Upper lobe of left lung (tissue), 6 donors: ENCODE results near the gene FMNL2. TPM values are rescaled to one million over a fixed set of nuclear protein-coding genes. Genes with fewer than 3 reads are reported as not detected.
A peak's percentile ranks its signal among the peaks of the same experiment; 100 is the strongest.

Source experiments
- ATAC-seq, 2 donors: fragments of 200-7000 bp; cut with Tn5 transposase; one replicate each; pipeline ENCODE4 v1.9.1; 2022; ENCODE audit warnings: mild to moderate bottlenecking in 2 of 2, moderate library complexity in 2 of 2; ENCODE audit not compliant: low FRiP score in 2 of 2
- DNase-seq, 2 donors: peaks; one replicate each; pipeline ENCODE4 v3.0.0-alpha.2; 2019 to 2020
- H3K27ac ChIP-seq, 4 donors: fragments of 200-600 bp; sonication (generic); one replicate each; pipeline ENCODE4 v1.5.1; 2016 to 2019
- H3K27me3 ChIP-seq, 4 donors: fragments of 200-600 bp; sonication (generic); one replicate each; pipeline ENCODE4 v1.5.1; 2017 to 2019
- H3K36me3 ChIP-seq, 4 donors: fragments of 200-600 bp; sonication (generic); one replicate each; pipeline ENCODE4 v1.5.1; 2016 to 2019
- H3K4me1 ChIP-seq, 4 donors: fragments of 200-600 bp; sonication (generic); one replicate each; pipeline ENCODE4 v1.5.1; 2018 to 2019
- H3K4me3 ChIP-seq, 4 donors: fragments of 200-600 bp; sonication (generic); one replicate each; pipeline ENCODE4 v1.5.1; 2017 to 2019; ENCODE audit warnings: mild to moderate bottlenecking in 2 of 4, moderate library complexity in 1 of 4
- H3K9me3 ChIP-seq, 4 donors: fragments of 200-600 bp; sonication (generic); one replicate each; pipeline ENCODE4 v1.5.1; 2018 to 2019
- EP300 ChIP-seq, 4 donors: sonication (generic); formaldehyde crosslinking; IDR thresholded peaks; one replicate each; pipeline ENCODE4 v1.5.1; 2017; ENCODE audit warnings: antibody characterized with exemption in 4 of 4, control low read depth in 2 of 4
- POLR2A ChIP-seq, 4 donors: fragments of 450-650 bp; IDR thresholded peaks; one replicate each; pipeline ENCODE4 v1.5.1; 2016 to 2017; ENCODE audit warnings: antibody characterized with exemption in 4 of 4, mild to moderate bottlenecking in 2 of 4
- POLR2AphosphoS5 ChIP-seq, 2 donors: sonication (generic); formaldehyde crosslinking; IDR thresholded peaks; one replicate each; pipeline ENCODE4 v1.5.1; 2017; ENCODE audit warnings: antibody characterized with exemption in 2 of 2
- WGBS, 2 donors: methylation state at CpG; one replicate each; pipeline ENCODE4 v1.1.5; 2017 to 2018; 5-methylcytosine and 5-hydroxymethylcytosine counted together
- total RNA-seq, 6 donors: library from RNA; depleted of rRNA in 4 of 6; stranded (reverse); fragments of >200 nt in 4 of 6; gene quantifications; one replicate each; pipeline versions ENCODE4 v1.1.0 to v1.2.1, GENCODE V29; 2016 to 2021
- TF ChIP-seq, protein P1 (sequence below), 6 experiments: fragments of 450-650 bp in 4 of 6; fragments of 200-600 bp in 2 of 6; sonication (generic) in 2 of 6; IDR thresholded peaks; one replicate each; pipeline ENCODE4 v1.5.1; 2016 to 2019; ENCODE audit warnings: antibody characterized with exemption in 6 of 6
- donor health status: DM: no; HTN: no; CAD: no; lungs with moderate emphysema.
- donor health status: DM: no; HTN: yes; CAD: no; lungs with severe emphysema.

The FMNL2 gene
- total RNA-seq, 6 donors from 2014 or later, result 49.9 to 160 (median 66.9) TPM

DNA sequence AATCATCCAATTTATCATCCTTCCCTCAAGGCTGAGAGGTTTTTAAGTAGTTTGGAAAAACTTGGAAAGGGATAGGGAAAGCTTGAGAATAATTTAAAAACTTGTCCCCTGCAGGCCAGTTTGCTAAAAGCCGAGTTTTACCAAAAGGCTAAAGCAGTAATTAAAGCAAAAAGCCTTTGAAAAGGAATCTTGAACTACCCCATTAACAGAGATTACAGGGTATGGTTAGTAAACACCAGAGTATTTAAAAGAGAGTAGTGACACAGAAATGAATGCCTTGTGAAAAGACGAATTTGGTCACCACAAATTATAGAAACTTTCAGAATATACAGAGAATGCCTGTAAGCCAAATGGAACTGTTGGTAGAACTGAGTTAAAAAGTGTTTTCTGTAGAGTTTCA, 85.0 kb downstream of the FMNL2 start:
- H3K27me3 ChIP-seq, result no peaks in the 10 kb centered on the region
- peaks cover 15 to 36% (median 32%) of the 10 kb centered on the region in 4 donors for H3K4me1 ChIP-seq
- no peak for ATAC-seq
- WGBS, 2 donors, result 82 to 88% methylated on average over 2 of the region's 2 CpGs
- no peak for DNase-seq
- H3K4me3 ChIP-seq, result no peak overlapping the region
- TF ChIP-seq EP300 (IDR thresholded peaks at IDR 0.05) (no peak), POLR2A (IDR thresholded peaks at IDR 0.05) (no peak), POLR2AphosphoS5 (IDR thresholded peaks at IDR 0.05) (no peak)
- TF ChIP-seq, protein P1, sequence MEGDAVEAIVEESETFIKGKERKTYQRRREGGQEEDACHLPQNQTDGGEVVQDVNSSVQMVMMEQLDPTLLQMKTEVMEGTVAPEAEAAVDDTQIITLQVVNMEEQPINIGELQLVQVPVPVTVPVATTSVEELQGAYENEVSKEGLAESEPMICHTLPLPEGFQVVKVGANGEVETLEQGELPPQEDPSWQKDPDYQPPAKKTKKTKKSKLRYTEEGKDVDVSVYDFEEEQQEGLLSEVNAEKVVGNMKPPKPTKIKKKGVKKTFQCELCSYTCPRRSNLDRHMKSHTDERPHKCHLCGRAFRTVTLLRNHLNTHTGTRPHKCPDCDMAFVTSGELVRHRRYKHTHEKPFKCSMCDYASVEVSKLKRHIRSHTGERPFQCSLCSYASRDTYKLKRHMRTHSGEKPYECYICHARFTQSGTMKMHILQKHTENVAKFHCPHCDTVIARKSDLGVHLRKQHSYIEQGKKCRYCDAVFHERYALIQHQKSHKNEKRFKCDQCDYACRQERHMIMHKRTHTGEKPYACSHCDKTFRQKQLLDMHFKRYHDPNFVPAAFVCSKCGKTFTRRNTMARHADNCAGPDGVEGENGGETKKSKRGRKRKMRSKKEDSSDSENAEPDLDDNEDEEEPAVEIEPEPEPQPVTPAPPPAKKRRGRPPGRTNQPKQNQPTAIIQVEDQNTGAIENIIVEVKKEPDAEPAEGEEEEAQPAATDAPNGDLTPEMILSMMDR (IDR thresholded peaks at IDR 0.05), result no peak
- peak overlapping the region in 1 of 4 donors; percentile 85 for H3K27ac ChIP-seq
- H3K9me3 ChIP-seq, result no peaks in the 10 kb centered on the region
- no peaks in the 10 kb centered on the region for H3K36me3 ChIP-seq

DNA sequence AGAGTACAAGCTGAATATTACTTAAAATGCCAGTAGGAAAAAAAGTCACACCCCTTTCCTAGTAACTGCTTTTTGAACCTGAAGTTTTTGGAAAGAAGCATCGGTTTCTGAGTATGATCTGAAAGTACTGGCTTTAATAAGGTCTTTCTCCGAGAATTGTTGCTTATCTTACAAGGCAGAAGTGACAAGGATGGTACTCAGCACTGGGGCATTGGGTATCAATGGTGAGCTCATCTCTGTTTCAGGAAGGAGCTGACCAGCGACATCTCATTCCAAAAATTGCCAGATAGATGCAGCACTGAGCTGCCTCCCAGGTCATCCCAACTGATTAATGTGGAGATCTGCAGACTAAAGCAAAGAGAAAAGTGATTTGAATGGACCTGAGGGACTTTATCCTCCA, 85.4 kb downstream of the FMNL2 start:
- DNase-seq (no peak), ATAC-seq (no peak)
- Histone ChIP-seq H3K4me3 (no peak overlapping the region), H3K36me3 (no peaks in the 10 kb centered on the region), H3K27ac (peak overlapping the region; percentile 66 to 85 (median 72)), H3K27me3 (no peaks in the 10 kb centered on the region), H3K9me3 (no peaks in the 10 kb centered on the region), H3K4me1 (peaks cover 15 to 32% (median 29%) of the 10 kb centered on the region in 4 donors)
- whole genome bisulfite sequencing, 2 donors, result 78% methylated on average over 3 of the region's 3 CpGs
- TF ChIP-seq, protein P1 (IDR thresholded peaks at IDR 0.05), result no peak
- TF ChIP-seq POLR2AphosphoS5 (IDR thresholded peaks at IDR 0.05), result no peak
- no peak for TF ChIP-seq EP300 (IDR thresholded peaks at IDR 0.05)
- no peak for TF ChIP-seq POLR2A (IDR thresholded peaks at IDR 0.05)

DNA sequence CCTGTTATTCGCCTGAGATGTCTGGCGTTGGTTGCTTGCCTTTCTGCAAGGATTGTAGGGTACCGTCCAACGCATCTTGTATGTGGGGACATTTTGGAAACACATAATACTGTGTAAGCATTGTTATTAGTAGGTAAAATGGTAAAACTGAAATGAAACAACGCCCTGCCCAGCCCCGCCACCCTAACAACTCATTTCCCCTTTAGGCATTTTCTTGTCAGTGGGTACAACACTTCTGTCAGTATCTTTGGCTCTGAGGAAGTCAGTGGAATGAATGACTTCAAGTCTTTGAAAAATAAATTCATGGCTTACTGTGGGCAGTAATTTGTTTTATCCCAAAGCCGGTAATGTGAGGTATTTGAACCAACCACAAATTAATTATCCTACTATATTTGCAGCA, 86.0 kb downstream of the FMNL2 start:
- Histone ChIP-seq H3K27me3 (no peaks in the 10 kb centered on the region), H3K4me1 (peaks cover 15 to 30% (median 25%) of the 10 kb centered on the region in 4 donors), H3K4me3 (no peak overlapping the region), H3K27ac (peak overlapping the region; percentile 66 to 85 (median 72)), H3K36me3 (no peaks in the 10 kb centered on the region), H3K9me3 (no peaks in the 10 kb centered on the region)
- ATAC-seq (peak; percentile 31 to 62), DNase-seq (no peak)
- TF ChIP-seq, protein P1 (IDR thresholded peaks at IDR 0.05), result no peak
- no peak for TF ChIP-seq POLR2A (IDR thresholded peaks at IDR 0.05)
- no peak for TF ChIP-seq EP300 (IDR thresholded peaks at IDR 0.05)
- TF ChIP-seq POLR2AphosphoS5 (IDR thresholded peaks at IDR 0.05), result no peak
- WGBS, 2 donors, result 83 to 92% methylated on average over 7 of the region's 7 CpGs

DNA sequence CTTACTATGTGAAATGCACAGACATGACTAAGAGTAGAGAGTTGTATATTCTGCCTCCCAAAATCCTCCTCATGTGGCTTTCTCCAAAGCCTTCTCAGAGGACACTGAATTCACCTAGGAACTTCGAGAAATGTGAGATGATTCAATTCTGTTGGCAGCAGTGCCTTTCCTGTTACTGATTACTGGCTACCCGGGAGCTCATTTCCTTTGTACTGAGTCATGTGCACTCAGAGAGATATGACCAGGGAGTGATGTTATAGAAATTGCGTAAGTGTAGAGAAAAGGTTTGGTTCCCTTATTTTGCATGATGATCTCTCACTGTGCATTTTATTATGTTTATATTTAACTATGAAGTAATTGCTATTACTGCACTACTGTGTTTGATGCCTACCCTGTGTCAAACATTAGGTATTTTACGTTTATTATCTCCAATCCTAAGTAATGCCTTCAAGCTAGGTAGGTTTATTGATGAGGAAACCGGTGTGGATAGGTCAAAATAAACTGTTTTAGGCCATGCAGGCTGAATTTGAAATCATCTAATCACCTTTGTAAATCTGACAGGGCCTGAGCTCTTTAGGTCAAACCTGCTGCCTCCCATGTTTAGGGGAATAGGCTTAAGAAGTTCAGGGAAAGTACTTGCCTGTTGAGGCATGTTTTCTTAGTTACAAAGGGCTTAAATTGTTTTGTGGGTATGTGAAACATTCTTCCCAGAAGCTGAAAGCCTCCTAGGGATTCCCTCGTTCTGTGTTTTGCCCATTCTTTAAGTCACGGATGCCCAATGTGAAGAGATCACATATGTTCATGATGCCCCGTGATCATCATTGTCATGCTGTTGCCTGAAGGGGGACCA, 86.8 kb downstream of the FMNL2 start:
- peak in 1 of 2 donors; percentile 62 for DNase-seq
- Histone ChIP-seq H3K36me3 (no peaks in the 10 kb centered on the region), H3K4me1 (peaks cover 15 to 30% (median 22%) of the 10 kb centered on the region in 4 donors), H3K27ac (peak overlapping the region; percentile 66 to 85 (median 72)), H3K27me3 (no peaks in the 10 kb centered on the region), H3K9me3 (no peaks in the 10 kb centered on the region), H3K4me3 (no peak overlapping the region)
- peak; percentile 85 to 94 for ATAC-seq
- 47 to 49% methylated on average over 8 of the region's 8 CpGs for whole genome bisulfite sequencing, 2 donors
- TF ChIP-seq EP300 (IDR thresholded peaks at IDR 0.05) (peak in 2 of 4 donors; percentile 96 to 97), POLR2A (IDR thresholded peaks at IDR 0.05) (peak in 1 of 4 donors; percentile 52), POLR2AphosphoS5 (IDR thresholded peaks at IDR 0.05) (peak; percentile 76 to 85)
- TF ChIP-seq, protein P1 (IDR thresholded peaks at IDR 0.05), result no peak
